H9 (cell line): ENCODE data around the gene DCDC2C. TPM values are rescaled to one million over a fixed set of nuclear protein-coding genes. Genes with fewer than 3 reads are reported as not detected.

Source experiments
- DNase-seq: peaks from one replicate; pipeline ENCODE4 v3.0.0-alpha.2; 2017
- H2AFZ ChIP-seq: one replicate; pipeline ENCODE4 v1.6.1; 2013; ENCODE audit warnings: mild to moderate bottlenecking, low read length, control low read depth, moderate library complexity
- H2AK5ac ChIP-seq: 2 replicates; pipeline ENCODE4 v1.6.1; 2013; ENCODE audit warnings: low read length, control low read depth, mixed read lengths; ENCODE audit not compliant: insufficient read length
- H2BK120ac ChIP-seq: one replicate; pipeline ENCODE4 v1.6.1; 2013; ENCODE audit warnings: low read depth, mild to moderate bottlenecking, low read length, control low read depth, inconsistent platforms; ENCODE audit not compliant: poor library complexity, severe bottlenecking
- H2BK12ac ChIP-seq: 2 replicates; pipeline ENCODE4 v1.6.1; 2013; ENCODE audit warnings: low read length, control low read depth, mixed read lengths, low read depth; ENCODE audit not compliant: insufficient read length
- H2BK15ac ChIP-seq: 2 replicates; pipeline ENCODE4 v1.6.1; 2013; ENCODE audit warnings: low read depth, low read length, control low read depth
- H2BK20ac ChIP-seq: one replicate; pipeline ENCODE4 v1.6.1; 2013; ENCODE audit warnings: low read depth, mild to moderate bottlenecking, low read length, control low read depth, inconsistent platforms; ENCODE audit not compliant: poor library complexity, severe bottlenecking
- H2BK5ac ChIP-seq: 2 replicates; pipeline ENCODE4 v1.6.1; 2013; ENCODE audit warnings: low read length, control low read depth, mixed read lengths; ENCODE audit not compliant: insufficient read length
- H3K14ac ChIP-seq: 2 replicates; pipeline ENCODE4 v1.6.1; 2013; ENCODE audit warnings: low read length, control low read depth; ENCODE audit not compliant: insufficient read depth
- H3K18ac ChIP-seq: 2 replicates; pipeline ENCODE4 v1.6.1; 2013; ENCODE audit warnings: low read depth, mild to moderate bottlenecking, mixed read lengths, low read length, control low read depth; ENCODE audit not compliant: insufficient read length
- H3K23ac ChIP-seq: 2 replicates; pipeline ENCODE4 v1.6.1; 2013; ENCODE audit warnings: low read length, control low read depth, mixed read lengths, low read depth; ENCODE audit not compliant: insufficient read length
- H3K23me2 ChIP-seq: 2 replicates; pipeline ENCODE4 v1.6.1; 2013; ENCODE audit warnings: low read depth, mild to moderate bottlenecking, mixed read lengths, low read length, control low read depth; ENCODE audit not compliant: insufficient read length, poor library complexity, severe bottlenecking
- H3K27ac ChIP-seq: 2 replicates; pipeline ENCODE4 v1.5.1; 2013; ENCODE audit warnings: low read length, control low read depth, mixed read lengths, low read depth; ENCODE audit not compliant: insufficient read length
- H3K27me3 ChIP-seq: 2 replicates; pipeline ENCODE4 v1.6.1; 2013; ENCODE audit warnings: low read length, control low read depth, inconsistent platforms; ENCODE audit not compliant: insufficient read depth
- H3K4ac ChIP-seq: 2 replicates; pipeline ENCODE4 v1.6.1; 2013; ENCODE audit warnings: low read depth, mild to moderate bottlenecking, control low read depth, inconsistent platforms, low read length, moderate library complexity
- H3K4me1 ChIP-seq: 2 replicates; pipeline ENCODE4 v1.6.1; 2013; ENCODE audit warnings: low read length, control low read depth, inconsistent platforms; ENCODE audit not compliant: insufficient read depth
- H3K4me2 ChIP-seq: 2 replicates; pipeline ENCODE4 v1.6.1; 2013; ENCODE audit warnings: low read length, control low read depth, mixed read lengths; ENCODE audit not compliant: insufficient read length, insufficient read depth
- H3K56ac ChIP-seq: 2 replicates; pipeline ENCODE4 v1.6.1; 2013; ENCODE audit warnings: low read depth, mild to moderate bottlenecking, mixed read lengths, low read length, control low read depth; ENCODE audit not compliant: insufficient read length
- H3K79me1 ChIP-seq: 2 replicates; pipeline ENCODE4 v1.6.1; 2013; ENCODE audit warnings: low read depth, mild to moderate bottlenecking, moderate library complexity, low read length, control low read depth, inconsistent platforms; ENCODE audit not compliant: insufficient read depth, poor library complexity, severe bottlenecking
- H3K79me2 ChIP-seq: 2 replicates; pipeline ENCODE4 v1.6.1; 2013; ENCODE audit warnings: low read length, control low read depth, inconsistent platforms; ENCODE audit not compliant: insufficient read depth
- H3K9ac ChIP-seq: 2 replicates; pipeline ENCODE4 v1.6.1; 2013; ENCODE audit warnings: low read length, control low read depth, mixed read lengths; ENCODE audit not compliant: insufficient read length; ENCODE audit errors: extremely low read depth
- H3K9me3 ChIP-seq: one replicate; pipeline ENCODE4 v1.6.1; 2013; ENCODE audit warnings: low read depth, low read length, inconsistent platforms; ENCODE audit not compliant: control insufficient read depth
- H3T11ph ChIP-seq: one replicate; pipeline ENCODE4 v1.6.1; 2013; ENCODE audit warnings: mild to moderate bottlenecking, low read length, control low read depth, inconsistent platforms
- H4K20me1 ChIP-seq: one replicate; pipeline ENCODE4 v1.6.1; 2013; ENCODE audit not compliant: control insufficient read depth, insufficient read length, insufficient read depth
- H4K5ac ChIP-seq: 2 replicates; pipeline ENCODE4 v1.6.1; 2013; ENCODE audit warnings: low read depth, mild to moderate bottlenecking, mixed read lengths, low read length, control low read depth; ENCODE audit not compliant: insufficient read length
- H4K8ac ChIP-seq: replicated peaks from 2 replicates; pipeline ENCODE4 v1.6.1; 2013; ENCODE audit warnings: low read length, control low read depth, mixed read lengths, low read depth; ENCODE audit not compliant: insufficient read length
- H4K91ac ChIP-seq: 2 replicates; pipeline ENCODE4 v1.6.1; 2013; ENCODE audit warnings: low read depth, mild to moderate bottlenecking, moderate library complexity, mixed read lengths, low read length, control low read depth; ENCODE audit not compliant: insufficient read length
- H3K27ac Mint-ChIP-seq, 3 experiments: 2 replicates in 2 of 3; 3 replicates in 1 of 3; pipeline ENCODE4 v1.8.0; 2020 to 2021; ENCODE audit warnings: mixed read lengths in 3 of 3, mild to moderate bottlenecking in 1 of 3, moderate library complexity in 1 of 3
- H3K27me3 Mint-ChIP-seq: 2 replicates; pipeline ENCODE4 v1.8.0; 2021; ENCODE audit warnings: low read depth, mild to moderate bottlenecking, moderate library complexity, mixed read lengths
- H3K36me3 Mint-ChIP-seq, 3 experiments: 2 replicates in 2 of 3; 3 replicates in 1 of 3; pipeline ENCODE4 v1.8.0; 2020 to 2021; ENCODE audit warnings: low read depth in 3 of 3, mixed read lengths in 3 of 3; ENCODE audit not compliant: insufficient read depth in 1 of 3
- H3K4me1 Mint-ChIP-seq, 2 experiments: 2 replicates each; pipeline ENCODE4 v1.8.0; 2020; ENCODE audit warnings: mixed read lengths in 2 of 2
- H3K4me3 Mint-ChIP-seq, 2 experiments: 2 replicates in 1 of 2; 3 replicates in 1 of 2; pipeline ENCODE4 v1.8.0; 2020 to 2021; ENCODE audit warnings: mild to moderate bottlenecking in 2 of 2, mixed read lengths in 2 of 2, moderate library complexity in 1 of 2
- H3K9me3 Mint-ChIP-seq, 2 experiments: 2 replicates in 1 of 2; 3 replicates in 1 of 2; pipeline ENCODE4 v1.8.0; 2020; ENCODE audit warnings: mild to moderate bottlenecking in 2 of 2, mixed read lengths in 2 of 2, moderate library complexity in 1 of 2
- WGBS: extraction: QIAGEN DNeasy Blood & Tissue Kit; methylation state at CpG from one replicate; pipeline ENCODE4 v1.1.7; 2013; ENCODE audit warnings: missing lambda C conversion rate, low lambda C conversion rate, mixed read lengths; ENCODE audit not compliant: insufficient read length; ENCODE audit errors: extremely low coverage; 5-methylcytosine and 5-hydroxymethylcytosine counted together
- total RNA-seq: library from RNA; stranded (reverse); gene quantifications from 2 replicates; pipeline ENCODE4 v1.2.1, GENCODE V29; 2021
- TF ChIP-seq, protein P1 (sequence below): fragments of 200-600 bp; sonication (generic); conservative IDR thresholded peaks from 3 replicates; pipeline ENCODE4 v1.8.0; 2021; ENCODE audit warnings: antibody characterized with exemption, mild to moderate bottlenecking

Gene DCDC2C
- total RNA-seq, 1 experiment from 2014 or later, result not detected

DNA sequence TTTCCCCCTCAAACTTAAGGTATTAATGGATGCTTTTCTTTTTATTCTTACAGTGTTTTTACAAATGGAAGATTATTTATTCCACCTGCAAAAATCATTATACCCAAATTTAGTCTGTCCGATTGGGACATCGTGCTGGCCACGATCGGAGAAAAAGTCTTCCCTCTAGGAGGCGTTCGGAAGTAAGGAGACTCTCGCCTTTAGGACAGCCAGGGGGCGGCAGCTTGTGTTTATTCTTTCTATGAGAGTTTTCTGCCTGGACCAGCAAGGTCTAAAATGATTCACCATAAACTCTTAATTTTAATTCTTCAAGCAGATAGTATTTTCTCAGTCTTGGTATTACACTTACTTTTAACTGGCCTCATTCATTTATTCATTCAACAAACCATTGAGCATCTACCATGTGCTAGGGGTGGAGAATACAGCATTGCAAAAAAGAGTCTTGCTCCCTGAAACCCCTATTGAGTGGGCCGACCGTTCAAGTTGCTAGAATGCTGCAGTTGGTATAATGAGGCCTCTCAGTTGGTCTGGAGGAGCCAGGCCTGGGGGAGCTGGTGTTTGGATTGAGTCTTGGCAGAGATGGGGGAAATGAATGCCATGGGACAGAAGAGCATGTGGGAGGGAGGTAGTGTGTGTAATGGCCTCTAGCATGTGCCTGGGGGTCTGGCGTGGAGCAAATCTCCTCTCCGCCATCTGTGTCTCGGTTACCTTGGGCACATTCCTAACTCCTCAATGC lies 38.7 kb downstream of the DCDC2C start:
- TF ChIP-seq, protein P1, sequence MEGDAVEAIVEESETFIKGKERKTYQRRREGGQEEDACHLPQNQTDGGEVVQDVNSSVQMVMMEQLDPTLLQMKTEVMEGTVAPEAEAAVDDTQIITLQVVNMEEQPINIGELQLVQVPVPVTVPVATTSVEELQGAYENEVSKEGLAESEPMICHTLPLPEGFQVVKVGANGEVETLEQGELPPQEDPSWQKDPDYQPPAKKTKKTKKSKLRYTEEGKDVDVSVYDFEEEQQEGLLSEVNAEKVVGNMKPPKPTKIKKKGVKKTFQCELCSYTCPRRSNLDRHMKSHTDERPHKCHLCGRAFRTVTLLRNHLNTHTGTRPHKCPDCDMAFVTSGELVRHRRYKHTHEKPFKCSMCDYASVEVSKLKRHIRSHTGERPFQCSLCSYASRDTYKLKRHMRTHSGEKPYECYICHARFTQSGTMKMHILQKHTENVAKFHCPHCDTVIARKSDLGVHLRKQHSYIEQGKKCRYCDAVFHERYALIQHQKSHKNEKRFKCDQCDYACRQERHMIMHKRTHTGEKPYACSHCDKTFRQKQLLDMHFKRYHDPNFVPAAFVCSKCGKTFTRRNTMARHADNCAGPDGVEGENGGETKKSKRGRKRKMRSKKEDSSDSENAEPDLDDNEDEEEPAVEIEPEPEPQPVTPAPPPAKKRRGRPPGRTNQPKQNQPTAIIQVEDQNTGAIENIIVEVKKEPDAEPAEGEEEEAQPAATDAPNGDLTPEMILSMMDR, result peak; percentile 52
- H3K27me3 Mint-ChIP-seq, result peaks cover 8% of the 10 kb centered on the region
- H3K36me3 Mint-ChIP-seq, result no peaks in the 10 kb centered on the region; a peak in 1 of 7 replicates
- H2AK5ac ChIP-seq, result no peak overlapping the region
- no peak overlapping the region for H2BK12ac ChIP-seq
- H3K9me3 Mint-ChIP-seq, result no peaks in the 10 kb centered on the region
- H3K9ac ChIP-seq, result no peak overlapping the region
- H3K4me3 Mint-ChIP-seq, result no peak overlapping the region
- H3K4me2 ChIP-seq, result no peak overlapping the region
- H4K8ac ChIP-seq, result peak overlapping the region; percentile 10
- no peak overlapping the region for H2BK120ac ChIP-seq
- no peaks in the 10 kb centered on the region for H4K20me1 ChIP-seq
- H3K4ac ChIP-seq, result no peak overlapping the region
- no peaks in the 10 kb centered on the region for H3K79me1 ChIP-seq
- H3K4me1 Mint-ChIP-seq, result no peaks in the 10 kb centered on the region; a peak in 1 of 4 replicates
- H4K91ac ChIP-seq, result no peak overlapping the region
- H3K18ac ChIP-seq, result no peak overlapping the region
- H2AFZ ChIP-seq, result no peak overlapping the region
- no peak overlapping the region for H3K27ac ChIP-seq
- no peaks in the 10 kb centered on the region for H3K23me2 ChIP-seq
- H2BK15ac ChIP-seq, result no peak overlapping the region
- no peak overlapping the region for H2BK5ac ChIP-seq
- H3K27ac Mint-ChIP-seq, result no peak overlapping the region
- H4K5ac ChIP-seq, result no peak overlapping the region
- no peaks in the 10 kb centered on the region for H3K4me1 ChIP-seq
- DNase-seq, result peak; percentile 5
- H3K14ac ChIP-seq, result no peak overlapping the region
- H3K9me3 ChIP-seq, result no peaks in the 10 kb centered on the region
- no peak overlapping the region for H3T11ph ChIP-seq
- H3K23ac ChIP-seq, result no peak overlapping the region
- no peaks in the 10 kb centered on the region for H3K79me2 ChIP-seq
- no CpG with 5 or more reads among the region's 13 CpGs for WGBS
- no peaks in the 10 kb centered on the region for H3K27me3 ChIP-seq
- no peak overlapping the region for H2BK20ac ChIP-seq
- H3K56ac ChIP-seq, result no peak overlapping the region
